ENCODE results near the gene CNOT1.
"Not testable (repeated sequence)": the region's sequence is repeated elsewhere in the genome, so short reads cannot be mapped to it uniquely, and the experiment has no call there.

The CNOT1 gene

GRCh38 chr16:58579587-58579986 is 50.0 kb downstream of the CNOT1 start:
- no peak for DNase-seq

DNA sequence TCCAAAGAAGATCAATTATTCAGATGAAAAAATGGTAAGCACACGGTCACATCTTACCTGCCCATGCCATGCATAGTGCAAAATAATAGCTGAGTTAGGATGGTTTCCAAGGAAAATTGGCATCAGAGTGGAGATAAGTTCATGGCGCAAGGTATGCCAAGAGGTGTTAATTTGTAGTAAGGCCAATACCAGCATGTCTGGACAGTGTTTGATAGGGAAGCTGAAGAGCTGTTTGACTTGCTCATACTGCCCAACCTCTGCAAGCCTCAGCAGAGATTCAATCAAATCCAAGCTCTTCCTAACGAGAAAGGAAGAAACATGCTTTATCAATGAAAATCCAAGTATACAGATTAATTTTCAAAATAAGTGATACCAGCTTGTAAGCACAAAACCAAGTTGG is 51.0 kb downstream of the CNOT1 start:
- DNase-seq, result no peak

DNA sequence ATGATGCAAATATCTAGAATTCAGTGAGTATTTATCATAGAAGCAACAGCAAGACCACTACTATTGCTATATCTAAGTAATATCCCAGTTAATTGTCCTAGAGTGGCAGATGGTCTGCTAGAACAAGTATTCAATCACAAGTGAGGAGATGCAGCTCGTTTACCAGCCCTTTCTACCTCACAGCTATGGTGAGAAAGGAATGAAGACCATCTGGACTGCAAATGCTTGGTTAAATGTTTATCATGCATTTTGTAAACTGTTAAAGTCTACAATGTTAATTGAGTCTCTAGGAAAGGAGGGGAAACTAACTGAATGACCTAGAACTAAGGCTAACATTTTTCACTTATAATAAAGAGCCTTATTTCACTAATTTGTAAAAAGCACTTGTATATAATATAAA is 52.5 kb downstream of the CNOT1 start:
- DNase-seq, result no peak

DNA sequence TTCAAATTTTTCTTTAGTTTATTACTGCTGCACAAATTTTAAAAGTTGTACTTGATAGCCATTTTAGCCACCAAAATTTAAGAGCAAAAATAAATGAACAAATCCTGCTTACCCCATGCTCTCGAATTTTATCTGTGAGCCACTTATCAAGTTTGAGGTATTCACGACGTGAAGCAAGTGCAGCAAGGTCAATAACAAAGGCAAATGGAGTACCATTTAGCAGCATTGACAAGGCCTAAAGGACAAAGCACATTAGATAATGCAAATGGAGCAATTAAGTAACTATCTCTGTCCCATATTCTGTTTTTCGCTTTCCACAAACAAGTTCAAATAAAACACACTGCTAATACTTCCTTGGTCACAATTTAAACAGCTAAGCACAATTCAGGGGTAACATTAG is 54.7 kb downstream of the CNOT1 start:
- DNase-seq, result no peak

GRCh38 chr16:58565697-58566096 is 63.9 kb downstream of the CNOT1 start:
- DNase-seq, result not testable (repeated sequence)

GRCh38 chr16:58563775-58564174 is 65.9 kb downstream of the CNOT1 start:
- no peak for DNase-seq

GRCh38 chr16:58563235-58563634 is 66.4 kb downstream of the CNOT1 start:
- DNase-seq, result no peak

DNA sequence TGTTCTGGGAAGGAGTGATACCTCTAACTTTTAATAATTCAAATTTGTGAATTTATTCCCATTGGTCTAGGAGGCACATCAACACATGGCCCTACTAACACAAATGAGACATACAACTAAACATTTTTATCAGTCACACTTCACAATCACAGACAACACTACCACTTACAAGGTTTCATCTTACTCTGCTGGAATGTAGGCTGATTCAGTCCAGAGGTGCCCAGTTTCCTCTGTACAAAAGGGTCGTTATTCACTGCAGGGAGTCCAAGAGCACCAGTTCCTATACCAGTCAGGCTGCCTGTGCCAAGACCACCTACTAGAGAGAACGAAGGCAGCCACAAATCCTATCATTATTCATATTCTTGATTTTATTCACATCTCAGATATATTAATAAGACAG is 72.9 kb downstream of the CNOT1 start:
- no peak for DNase-seq

DNA sequence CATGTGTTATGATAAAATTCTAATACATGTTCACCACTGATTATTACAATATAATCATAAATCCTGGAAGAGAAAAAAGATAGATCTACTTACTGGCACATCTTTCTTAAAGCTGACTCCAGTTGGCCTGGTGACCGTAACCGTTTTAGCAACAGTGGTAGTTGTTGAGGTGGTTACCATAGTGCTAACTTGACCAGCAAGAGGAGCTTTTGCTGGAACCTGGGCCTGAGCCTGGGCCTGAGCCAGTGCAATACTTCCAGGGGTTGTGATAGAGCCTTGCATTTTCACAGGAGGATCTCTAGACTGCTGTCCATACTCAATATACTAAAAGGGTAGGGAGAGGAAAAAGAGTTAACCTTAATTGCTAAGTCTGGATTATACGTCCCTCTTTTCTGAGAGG is 78.1 kb downstream of the CNOT1 start:
- no peak for DNase-seq

- no peak for DNase-seq
Observed at GRCh38 chr16:58548378-58548777, 81.2 kb downstream of the CNOT1 start.

DNA sequence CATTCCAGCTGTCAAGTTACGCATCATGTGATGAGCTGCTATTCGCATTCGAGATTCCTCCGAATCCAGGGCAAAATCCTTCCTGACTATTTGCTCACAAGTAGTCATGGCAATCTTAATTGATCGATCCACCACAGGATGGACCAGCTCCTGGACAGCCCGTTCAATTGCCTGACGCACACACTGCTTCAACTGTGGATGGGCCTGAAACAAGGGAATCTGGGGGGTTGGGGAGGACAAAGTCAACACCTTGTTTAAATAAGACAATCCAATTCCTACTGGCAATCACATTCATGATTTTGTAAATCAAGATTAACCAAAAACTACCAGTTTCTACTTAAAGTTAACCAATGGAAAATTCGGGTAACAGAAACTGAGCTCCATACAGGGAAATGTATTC is 85.9 kb downstream of the CNOT1 start:
- no peak for DNase-seq

DNA sequence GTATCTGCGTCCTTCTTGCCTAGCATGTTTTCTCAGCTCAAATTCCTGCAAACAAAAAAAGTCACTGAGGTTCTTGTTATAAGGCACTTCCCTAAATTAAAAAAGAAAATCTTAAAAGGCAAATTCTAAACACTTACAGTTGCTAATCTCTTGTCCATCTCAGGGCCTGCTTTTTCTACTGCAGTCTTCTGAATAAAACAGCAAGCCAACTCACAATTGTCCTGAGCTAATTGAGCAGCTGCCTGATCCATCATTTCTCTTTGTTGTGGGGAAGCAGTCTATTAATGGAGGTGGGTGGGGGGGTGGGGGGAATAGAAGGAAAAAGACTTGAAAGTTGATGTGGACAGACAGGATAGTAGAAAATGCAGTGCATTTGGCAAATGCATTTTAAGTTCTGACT is 87.3 kb downstream of the CNOT1 start:
- no peak for DNase-seq

DNA sequence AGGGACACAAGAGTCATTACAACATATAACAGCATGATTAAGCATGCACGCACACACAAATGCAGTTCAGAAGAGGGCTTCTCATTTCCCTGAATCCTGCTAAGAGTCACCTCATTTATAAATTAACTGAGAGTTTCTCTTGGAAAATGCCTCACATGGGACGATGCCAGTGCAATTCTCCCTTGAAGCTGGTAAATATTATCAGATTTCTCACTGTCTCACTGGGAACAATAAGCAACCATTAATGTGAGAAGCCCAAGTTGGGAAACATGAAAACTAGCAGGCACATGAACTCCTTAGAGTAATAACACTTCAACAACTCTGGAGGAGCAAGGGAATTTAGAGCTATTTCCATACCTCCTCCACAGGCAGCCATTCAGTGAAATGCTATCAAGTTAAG is 87.9 kb downstream of the CNOT1 start:
- no peak for DNase-seq

DNA sequence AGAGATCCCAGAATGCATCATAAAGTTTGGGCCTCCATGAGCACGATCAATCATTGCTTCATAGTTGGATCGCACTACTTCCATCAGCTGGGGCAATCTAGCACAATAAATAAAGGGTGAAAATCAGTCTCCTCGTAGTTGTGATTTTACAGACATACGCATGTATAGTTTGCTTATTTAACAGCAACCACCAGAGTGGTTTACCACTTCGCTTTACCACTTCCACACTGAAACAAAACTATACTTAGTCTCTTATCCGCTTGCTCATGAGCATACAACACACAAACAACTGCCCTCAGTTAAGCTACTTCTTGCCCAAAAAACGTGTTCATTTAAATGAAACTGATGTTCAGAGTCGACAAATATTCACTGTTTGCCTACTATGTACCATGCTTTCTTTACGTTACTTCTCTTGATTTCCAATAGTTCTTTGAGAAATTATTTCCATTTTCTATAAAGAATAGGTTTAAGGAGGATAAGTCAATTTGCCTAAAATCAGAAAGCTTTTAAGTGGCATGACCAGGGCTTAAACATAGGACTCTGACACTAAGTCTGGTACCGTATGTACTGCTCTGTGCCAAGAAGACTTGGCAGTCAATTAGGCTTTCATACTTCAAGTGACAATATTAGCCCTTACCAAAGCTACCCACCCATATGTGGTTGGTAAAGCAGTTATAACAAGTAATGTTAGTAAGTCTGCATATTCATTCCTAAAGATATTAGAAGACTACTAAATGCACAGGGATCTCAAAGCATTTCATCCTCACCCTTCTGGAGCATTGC is 92.3 kb downstream of the CNOT1 start:
- DNase-seq, result no peak

DNA sequence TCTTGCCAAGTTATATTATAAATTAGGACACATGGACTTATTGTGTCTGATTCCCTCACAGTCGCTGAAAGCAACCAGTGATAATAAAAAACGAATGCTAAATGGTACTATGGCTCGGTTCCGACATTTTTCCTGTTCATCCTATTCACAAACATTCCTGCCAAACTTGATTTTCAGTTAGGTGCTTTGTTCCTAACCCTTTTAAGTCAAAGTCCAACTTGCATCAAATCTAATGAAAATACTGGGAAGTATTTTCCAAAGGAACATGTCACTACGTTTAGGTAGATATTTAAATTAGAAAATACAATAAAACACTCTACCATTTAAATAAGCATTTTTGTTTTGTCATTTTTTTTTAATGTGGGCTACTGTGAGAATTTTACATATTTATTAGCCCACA is 93.3 kb downstream of the CNOT1 start:
- no peak for DNase-seq

GRCh38 chr16:58535100-58535499 is 94.5 kb downstream of the CNOT1 start:
- no peak for DNase-seq

- no peak for DNase-seq
Observed at GRCh38 chr16:58533751-58534470, 95.7 kb downstream of the CNOT1 start.

- no peak for DNase-seq
Observed at GRCh38 chr16:58532414-58532813, 97.2 kb downstream of the CNOT1 start.

DNA sequence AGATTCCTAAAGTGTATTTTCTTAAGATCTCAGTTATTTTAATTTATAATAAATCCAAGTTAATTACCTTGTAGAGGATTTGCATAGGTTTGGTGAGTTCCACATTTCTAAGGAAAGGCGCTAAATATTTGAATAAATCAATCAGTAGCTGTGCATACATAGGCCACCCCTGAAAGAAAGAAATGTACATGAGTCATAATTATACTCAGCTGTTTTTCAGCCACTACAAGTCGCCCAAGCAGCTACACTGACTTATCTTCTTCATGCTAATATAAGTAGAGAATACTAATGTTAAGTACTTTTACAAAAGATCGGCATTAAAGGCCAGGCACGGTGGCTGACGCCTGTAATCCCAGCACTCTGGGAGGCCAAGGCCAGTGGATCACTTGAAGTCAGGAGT is 99.4 kb downstream of the CNOT1 start:
- no peak for DNase-seq

- DNase-seq, result no peak
Observed at GRCh38 chr16:58519707-58520106, 109.9 kb downstream of the CNOT1 start.

DNA sequence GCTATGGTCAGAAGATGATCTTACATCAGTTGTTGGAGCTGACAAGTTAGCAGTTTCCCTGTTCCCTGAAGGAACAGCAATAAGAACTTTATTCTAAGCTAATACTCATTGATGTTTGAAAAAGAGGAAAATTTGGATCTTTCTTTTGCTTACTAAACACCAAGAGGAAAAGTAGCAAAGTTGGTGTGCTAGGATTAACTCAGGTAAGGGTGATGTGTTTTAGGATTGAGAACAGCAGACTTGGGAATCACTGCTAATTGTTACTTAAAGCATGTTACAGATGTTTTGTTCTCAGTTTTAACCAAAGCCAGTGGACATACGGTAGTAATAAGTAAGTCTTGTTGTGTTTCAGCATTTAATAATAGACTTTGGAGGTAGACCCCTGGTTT is 110.7 kb downstream of the CNOT1 start:
- no peak for DNase-seq

- no peak for DNase-seq
Observed at GRCh38 chr16:58518083-58518979, 111.3 kb downstream of the CNOT1 start.

DNA sequence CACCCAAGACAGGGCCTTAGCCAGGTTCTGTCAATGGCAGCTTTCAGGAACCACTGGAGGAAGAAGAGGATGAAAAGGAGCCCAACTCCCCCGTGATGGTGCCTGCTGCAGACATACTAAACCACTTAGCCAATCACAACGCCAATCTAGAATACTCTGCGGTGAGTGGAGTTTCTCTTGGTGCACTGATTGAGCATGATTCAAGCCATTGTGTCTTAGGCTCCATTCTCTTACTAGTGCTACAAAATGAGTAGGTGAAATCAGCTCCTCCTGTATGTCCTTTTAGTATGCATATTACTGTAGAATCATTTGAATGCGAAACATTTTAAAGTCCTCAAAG is 112.9 kb downstream of the CNOT1 start:
- no peak for DNase-seq
